SK-N-SH (cell line): ENCODE measurements around the gene PACSIN1. TPM values are rescaled to one million over a fixed set of nuclear protein-coding genes. Genes with fewer than 3 reads are reported as not detected.

Experiments
- CTCF ChIA-PET: fragments of 300-600, 350-600 bp; formaldehyde crosslinking; extraction: SDS; loops from one replicate; lab custom pipeline; 2021; lab: Yijun Ruan, JAX
- POLR2A ChIA-PET: fragments of 350-600 bp; sonication (Branson Sonifier 250); formaldehyde crosslinking; extraction: SDS; loops from one replicate; lab custom pipeline; 2020; ENCODE audit warnings: antibody characterized with exemption, inconsistent platforms; lab: Yijun Ruan, JAX
- DNase-seq: peaks from one replicate; pipeline ENCODE4 v3.0.0; 2012
- H2AFZ ChIP-seq: fragments of 200-600 bp; sonication (generic); 2 replicates; pipeline ENCODE4 v1.8.1; 2016; ENCODE audit warnings: antibody characterized with exemption, mild to moderate bottlenecking, low read depth
- H3F3A ChIP-seq: fragments of 200-600 bp; sonication (generic); replicated peaks from 2 replicates; pipeline ENCODE3; 2016; ENCODE audit warnings: antibody characterized with exemption, mild to moderate bottlenecking; ENCODE audit not compliant: insufficient read depth
- H3K27ac ChIP-seq, 2 experiments: fragments of 200-500 bp in 1 of 2; fragments of 200-600 bp in 1 of 2; sonication (Bioruptor generic) in 1 of 2; sonication (generic), shearing (Covaris generic) in 1 of 2; 2 replicates each; pipeline versions ENCODE4 v1.5.1 to v1.6.1; 2014 to 2016; ENCODE audit warnings: low read depth in 2 of 2, inconsistent platforms in 1 of 2, low read length in 1 of 2, mild to moderate bottlenecking in 1 of 2, mixed read lengths in 1 of 2
- H3K27me3 ChIP-seq: fragments of 200-600 bp; sonication (generic), shearing (Covaris generic); 2 replicates; pipeline ENCODE4 v1.6.1; 2016; ENCODE audit warnings: mixed run types; ENCODE audit not compliant: insufficient read depth
- H3K36me3 ChIP-seq, 2 experiments: fragments of 200-500 bp in 1 of 2; fragments of 200-600 bp in 1 of 2; sonication (Bioruptor generic) in 1 of 2; sonication (generic) in 1 of 2; replicated peaks in 1 of 2; 2 replicates each; pipeline versions ENCODE3 to v1.5.1; 2014 to 2016; ENCODE audit warnings: low read length in 1 of 2, mild to moderate bottlenecking in 1 of 2; ENCODE audit not compliant: insufficient read depth in 2 of 2, control insufficient read depth in 1 of 2
- H3K4me1 ChIP-seq, 2 experiments: fragments of 200-500 bp in 1 of 2; fragments of 200-600 bp in 1 of 2; sonication (Bioruptor generic) in 1 of 2; sonication (generic), shearing (Covaris generic) in 1 of 2; 2 replicates each; pipeline versions ENCODE4 v1.5.1 to v1.6.1; 2014 to 2016; ENCODE audit warnings: low read depth in 1 of 2, low read length in 1 of 2, mixed run types in 1 of 2; ENCODE audit not compliant: insufficient read depth in 2 of 2, control insufficient read depth in 1 of 2
- H3K4me2 ChIP-seq: fragments of 200-600 bp; sonication (generic), shearing (Covaris generic); 2 replicates; pipeline ENCODE4 v1.6.1; 2017; ENCODE audit warnings: mixed run types
- H3K4me3 ChIP-seq, 2 experiments: fragments of 200-500 bp in 1 of 2; fragments of 200-600 bp in 1 of 2; sonication (Bioruptor generic) in 1 of 2; sonication (generic), shearing (Covaris generic) in 1 of 2; 2 replicates each; pipeline versions ENCODE4 v1.5.1 to v1.8.1; 2014 to 2016; ENCODE audit warnings: low read depth in 2 of 2, inconsistent platforms in 1 of 2, low read length in 1 of 2, mild to moderate bottlenecking in 1 of 2, mixed read lengths in 1 of 2, moderate library complexity in 1 of 2
- H3K79me2 ChIP-seq: fragments of 200-600 bp; sonication (generic); 2 replicates; pipeline ENCODE4 v1.8.1; 2017; ENCODE audit warnings: mild to moderate bottlenecking; ENCODE audit not compliant: insufficient read depth
- H3K9ac ChIP-seq: fragments of 200-600 bp; sonication (generic); 2 replicates; pipeline ENCODE4 v1.6.1; 2017; ENCODE audit warnings: mixed run types
- H3K9me2 ChIP-seq: fragments of 200-600 bp; sonication (generic); 2 replicates; pipeline ENCODE4 v1.6.1; 2017; ENCODE audit warnings: mixed run types
- H3K9me3 ChIP-seq: fragments of 200-600 bp; sonication (generic); 2 replicates; pipeline ENCODE4 v1.6.1; 2017; ENCODE audit warnings: mixed run types, mild to moderate bottlenecking, moderate library complexity
- H4K20me1 ChIP-seq: fragments of 200-600 bp; sonication (generic); 2 replicates; pipeline ENCODE4 v1.6.1; 2017; ENCODE audit warnings: mild to moderate bottlenecking, mixed run types; ENCODE audit not compliant: insufficient read depth
- CTCF ChIP-seq: fragments of 200-600 bp; sonication (generic); IDR thresholded peaks from 2 replicates; pipeline ENCODE4 v1.6.1; 2017; ENCODE audit warnings: antibody characterized with exemption, mild to moderate bottlenecking, moderate library complexity
- EP300 ChIP-seq, 2 experiments: IDR thresholded peaks; 2 replicates each; pipeline versions ENCODE4 v1.4.0 to v1.6.1; 2012; ENCODE audit warnings: borderline replicate concordance in 1 of 2, low read depth in 1 of 2, low read length in 1 of 2
- FOXJ3 ChIP-seq: sonication (generic); formaldehyde crosslinking; IDR thresholded peaks from 2 replicates; pipeline ENCODE4 v1.5.1; 2020; ENCODE audit warnings: mild to moderate bottlenecking, missing genetic modification reagents
- GABPA ChIP-seq: IDR thresholded peaks from 2 replicates; pipeline ENCODE4 v1.4.0; 2012; ENCODE audit warnings: low read depth, mild to moderate bottlenecking
- IRF3 ChIP-seq: fragments of 150-350 bp; IDR thresholded peaks from 2 replicates; pipeline ENCODE4 v1.6.1; 2016; ENCODE audit warnings: mild to moderate bottlenecking, low read depth, low read length
- MAX ChIP-seq: IDR thresholded peaks from 2 replicates; pipeline ENCODE4 v1.4.0; 2012; ENCODE audit warnings: low read depth
- MEF2A ChIP-seq: IDR thresholded peaks from 2 replicates; pipeline ENCODE4 v1.4.0; 2012; ENCODE audit warnings: low read depth, borderline replicate concordance
- POLR2AphosphoS5 ChIP-seq: IDR thresholded peaks from 2 replicates; pipeline ENCODE4 v1.6.1; 2012; ENCODE audit warnings: low read depth, low read length
- REST ChIP-seq: IDR thresholded peaks from 2 replicates; pipeline ENCODE4 v1.6.1; 2012; ENCODE audit warnings: mild to moderate bottlenecking, low read depth, low read length, moderate library complexity
- TAF1 ChIP-seq: IDR thresholded peaks from 2 replicates; pipeline ENCODE4 v1.6.1; 2012; ENCODE audit warnings: low read depth, mild to moderate bottlenecking, low read length, moderate library complexity, borderline replicate concordance
- TCF12 ChIP-seq: IDR thresholded peaks from 2 replicates; pipeline ENCODE4 v1.4.0; 2012
- USF1 ChIP-seq: IDR thresholded peaks from 2 replicates; pipeline ENCODE4 v1.4.0; 2012; ENCODE audit warnings: low read depth, borderline replicate concordance
- WGBS: methylation state at CpG from one replicate; pipeline ENCODE4 v1.1.6; 2017; ENCODE audit warnings: low lambda C conversion rate; 5-methylcytosine and 5-hydroxymethylcytosine counted together
- polyA plus RNA-seq, 3 experiments: library from polyadenylated mRNA; depleted of rRNA; stranded (reverse); fragments of >200 nt; gene quantifications; 2 replicates each; pipeline ENCODE4 v1.2.3, GENCODE V29; 2012

The PACSIN1 gene
- polyA plus RNA-seq, 1 of the 3 experiments (the other 2 are of a cell fraction), result 0.05 TPM

GRCh38 chr6:34516391-34517324 is 50.8 kb downstream of the PACSIN1 start:
- TF ChIP-seq TAF1 (no peak), FOXJ3 (no peak), REST (no peak), GABPA (no peak), CTCF (no peak), USF1 (no peak)
- Histone ChIP-seq H3K79me2 (no peaks in the 10 kb centered on the region), H3K36me3 (no peaks in the 10 kb centered on the region), H3K27ac (no peak overlapping the region), H3K4me1 (peaks cover 0 to 10% of the 10 kb centered on the region in 2 experiments; a peak in 1 of 4 replicates), H3K4me3 (no peak overlapping the region), H2AFZ (no peak overlapping the region), H3K27me3 (no peaks in the 10 kb centered on the region; the same call in 1 of the 2 replicates), H4K20me1 (no peaks in the 10 kb centered on the region), H3K9me2 (no peaks in the 10 kb centered on the region), H3K4me2 (no peak overlapping the region), H3F3A (no peaks in the 10 kb centered on the region), H3K9me3 (no peaks in the 10 kb centered on the region), H3K9ac (no peak overlapping the region)
- DNase-seq, result peak; percentile 16
- CTCF ChIA-PET, result interaction anchor here (0.6 to 2.0 kb wide), 4 partner anchors 10 to 346 kb away, joined by 3 to 11 read pairs (median 3); no protein-coding TSS in a partner anchor
- POLR2A ChIA-PET, result no interaction called here
- WGBS, result 81% methylated on average over 13 of the region's 22 CpGs

GRCh38 chr6:34517461-34517881 is 51.6 kb downstream of the PACSIN1 start:
- Histone ChIP-seq H3K36me3 (no peaks in the 10 kb centered on the region), H3K27me3 (no peaks in the 10 kb centered on the region; the same call in 1 of the 2 replicates), H3F3A (no peaks in the 10 kb centered on the region), H3K4me1 (peaks cover 0 to 10% of the 10 kb centered on the region in 2 experiments; a peak in 1 of 4 replicates), H4K20me1 (no peaks in the 10 kb centered on the region), H3K4me2 (no peak overlapping the region), H3K4me3 (no peak overlapping the region), H3K79me2 (no peaks in the 10 kb centered on the region), H2AFZ (no peak overlapping the region), H3K9me3 (no peaks in the 10 kb centered on the region), H3K9me2 (no peaks in the 10 kb centered on the region), H3K27ac (no peak overlapping the region), H3K9ac (no peak overlapping the region)
- 61% methylated on average over 4 of the region's 4 CpGs for WGBS
- ChIA-PET POLR2A (no interaction called here), CTCF (interaction anchor here (0.7 to 2.0 kb wide), 3 partner anchors 9 to 92 kb away, joined by 3 to 11 read pairs (median 3); no protein-coding TSS in a partner anchor)
- peak; percentile 36 for DNase-seq
- TF ChIP-seq EP300 (IDR thresholded peaks at IDR 0.05; ENCODE audit: borderline replicate concordance in 1 of 2, low read depth in 1 of 2, low read length in 1 of 2), result no peak
- no peak for TF ChIP-seq MAX
- TF ChIP-seq TCF12, result no peak
- TF ChIP-seq IRF3, result no peak
- TF ChIP-seq POLR2AphosphoS5, result no peak
- TF ChIP-seq REST, result no peak
- TF ChIP-seq MEF2A, result no peak
